Endothelial cell of umbilical vein (primary cell): Measurements from ENCODE around the gene LRRC56. TPM values are rescaled to one million over a fixed set of nuclear protein-coding genes. Genes with fewer than 3 reads are reported as not detected.

Experiments used
- BruUV-seq: library from RNA; stranded (reverse); fragments of 400-500 nt; replicated peaks from 2 replicates; lab custom pipeline; 2021; lab: Mats Ljungman, UMichigan
- CTCF ChIA-PET: fragments of 300-600, 350-600 bp; sonication (Branson Sonifier 250); formaldehyde crosslinking; loops from one replicate; lab custom pipeline; 2021; ENCODE audit warnings: antibody characterized with exemption, inconsistent platforms; lab: Charles Lee
- POLR2A ChIA-PET: fragments of 300-600, 350-600 bp; sonication (Branson Sonifier 250); formaldehyde crosslinking; loops from one replicate; lab custom pipeline; 2021; ENCODE audit warnings: antibody characterized with exemption, inconsistent platforms; lab: Charles Lee
- DNase-seq: peaks from one replicate; pipeline ENCODE4 v3.0.0-alpha.2; 2011; ENCODE audit warnings: low read depth, low spot score
- FAIRE-seq: peaks from 2 replicates; lab custom pipeline; 2011; peaks lifted over from hg19 to GRCh38; lab: Jason Lieb, UNC
- H2AFZ ChIP-seq: 2 replicates; pipeline ENCODE4 v1.6.0; 2012; ENCODE audit warnings: low read depth, low read length, control low read depth, inconsistent platforms
- H3K27ac ChIP-seq: 2 replicates; pipeline ENCODE4 v1.5.1; 2011; ENCODE audit warnings: low read depth, mild to moderate bottlenecking, control low read depth, low read length, moderate library complexity; ENCODE audit not compliant: insufficient read depth
- H3K27me3 ChIP-seq, 2 experiments: 2 replicates each; pipeline versions ENCODE4 v1.6.0 to v1.6.1; 2011; ENCODE audit warnings: low read length in 2 of 2, mixed read lengths in 1 of 2; ENCODE audit not compliant: control insufficient read depth in 2 of 2, insufficient read depth in 2 of 2
- H3K36me3 ChIP-seq, 2 experiments: 2 replicates in 1 of 2; 3 replicates in 1 of 2; pipeline ENCODE4 v1.5.1; 2011; ENCODE audit warnings: low read length in 2 of 2, mild to moderate bottlenecking in 1 of 2, moderate library complexity in 1 of 2; ENCODE audit not compliant: control insufficient read depth in 2 of 2, insufficient read depth in 2 of 2; ENCODE audit errors: extremely low read depth in 1 of 2
- H3K4me1 ChIP-seq: 3 replicates; pipeline ENCODE4 v1.5.1; 2011; ENCODE audit warnings: mild to moderate bottlenecking, low read length; ENCODE audit not compliant: control insufficient read depth, insufficient read depth; ENCODE audit errors: extremely low read depth
- H3K4me2 ChIP-seq: 2 replicates; pipeline ENCODE4 v1.6.1; 2011; ENCODE audit warnings: low read length, control low read depth, mixed read lengths; ENCODE audit not compliant: insufficient read depth
- H3K4me3 ChIP-seq, 3 experiments: fragments of 200-600 bp in 1 of 3; sonication (generic), shearing (Covaris generic) in 1 of 3; replicated peaks in 1 of 3; 2 replicates each; pipeline ENCODE4 v1.5.1; 2011 to 2016; ENCODE audit warnings: control low read depth in 3 of 3, low read length in 3 of 3, mild to moderate bottlenecking in 2 of 3, inconsistent platforms in 1 of 3, low read depth in 1 of 3, moderate library complexity in 1 of 3; ENCODE audit not compliant: insufficient read depth in 1 of 3
- H3K79me2 ChIP-seq: 2 replicates; pipeline ENCODE4 v1.6.0; 2012; ENCODE audit warnings: low read length, inconsistent platforms; ENCODE audit not compliant: control insufficient read depth, insufficient read depth
- H3K9ac ChIP-seq: replicated peaks from 2 replicates; pipeline ENCODE3; 2011; ENCODE audit warnings: low read length, control low read depth; ENCODE audit not compliant: insufficient read depth; ENCODE audit errors: extremely low read depth
- H3K9me1 ChIP-seq: replicated peaks from 3 replicates; pipeline ENCODE4 v1.6.0; 2011; ENCODE audit warnings: mild to moderate bottlenecking, low read length; ENCODE audit not compliant: control insufficient read depth, insufficient read depth; ENCODE audit errors: extremely low read depth
- H3K9me3 ChIP-seq: replicated peaks from 2 replicates; pipeline ENCODE4 v1.5.1; 2012; ENCODE audit warnings: low read length, inconsistent platforms; ENCODE audit not compliant: control insufficient read depth, insufficient read depth
- H4K20me1 ChIP-seq: replicated peaks from 2 replicates; pipeline ENCODE3; 2011; ENCODE audit warnings: mild to moderate bottlenecking, low read length; ENCODE audit not compliant: control insufficient read depth, insufficient read depth; ENCODE audit errors: extremely low read depth
- CTCF ChIP-seq, 2 donors: IDR thresholded peaks; 1 replicate in 1 of 2; 2 replicates in 1 of 2; pipeline ENCODE4 v1.5.1; 2011; ENCODE audit warnings: low read length in 2 of 2, mild to moderate bottlenecking in 2 of 2, moderate library complexity in 2 of 2, control low read depth in 1 of 2, inconsistent platforms in 1 of 2, low read depth in 1 of 2; ENCODE audit not compliant: insufficient read depth in 1 of 2; ENCODE audit errors: extremely low read depth in 1 of 2
- EZH2 ChIP-seq: IDR thresholded peaks from 2 replicates; pipeline ENCODE4 v1.6.1; 2012; ENCODE audit warnings: borderline replicate concordance, low read depth, mild to moderate bottlenecking, moderate library complexity, low read length, inconsistent platforms; ENCODE audit not compliant: severe bottlenecking
- FOS ChIP-seq: IDR thresholded peaks from 2 replicates; pipeline ENCODE4 v1.6.1; 2011; ENCODE audit warnings: mild to moderate bottlenecking, low read length, moderate library complexity, borderline replicate concordance; ENCODE audit not compliant: insufficient read depth
- GATA2 ChIP-seq: IDR thresholded peaks from 2 replicates; pipeline ENCODE4 v1.7.0; 2011; ENCODE audit warnings: low read depth, mild to moderate bottlenecking, moderate library complexity, mixed read lengths, low read length; ENCODE audit not compliant: insufficient read length, insufficient read depth
- JUN ChIP-seq: IDR thresholded peaks from 2 replicates; pipeline ENCODE4 v1.6.1; 2011; ENCODE audit warnings: borderline replicate concordance, low read depth; ENCODE audit not compliant: insufficient read length, insufficient read depth
- MAX ChIP-seq: IDR thresholded peaks from 2 replicates; pipeline ENCODE4 v1.6.1; 2011; ENCODE audit not compliant: insufficient read depth, insufficient read length
- MYC ChIP-seq: IDR thresholded peaks from one replicate; pipeline ENCODE4 v1.6.1; 2011; ENCODE audit warnings: mild to moderate bottlenecking, low read depth, low read length
- POLR2A ChIP-seq: IDR thresholded peaks from 2 replicates; pipeline ENCODE4 v1.6.1; 2012; ENCODE audit warnings: low read depth, mild to moderate bottlenecking, control low read depth, low read length
- POLR2AphosphoS5 ChIP-seq: IDR thresholded peaks from 2 replicates; pipeline ENCODE4 v1.6.1; 2012; ENCODE audit warnings: low read depth, mild to moderate bottlenecking, control low read depth, low read length, moderate library complexity; ENCODE audit not compliant: insufficient read depth
- dilution Hi-C: fragments of 300-500 bp; cut with MboI; formaldehyde crosslinking; loops from one replicate; pipeline ENCODE4 v1.15.0; 2019; ENCODE audit warnings: low sequenced_read_pairs; ENCODE audit not compliant: extremely low pct_ligation_motif_present
- intact Hi-C: fragments of 100-400 bp; cut with micrococcal nuclease; formaldehyde crosslinking; loops from one replicate; pipeline ENCODE4 v1.10.0; 2022
- polyA plus RNA-seq, 4 experiments: library from polyadenylated mRNA; depleted of rRNA in 3 of 4; stranded (reverse) in 3 of 4; unstranded in 1 of 4; fragments of >200 nt; gene quantifications; 2 replicates each; pipeline versions ENCODE4 v1.2.1 to v1.2.3, GENCODE V29; 2011 to 2012; ENCODE audit warnings: missing spikeins in 1 of 4
- total RNA-seq: library from RNA; stranded (reverse); gene quantifications from 2 replicates; pipeline ENCODE4 v1.2.3, GENCODE V29; 2021

LRRC56 gene
- total and polyA plus RNA-seq, 2 donors (not counting 3 experiments of a cell fraction or from before 2014, with no cell fraction given): 0.47 to 0.55 TPM

GRCh38 chr11:487571-488021 lies 49.7 kb upstream of the LRRC56 start:
- Histone ChIP-seq H3K4me2 (no peak overlapping the region), H3K79me2 (peaks cover 4% of the 10 kb centered on the region), H3K4me1 (no peaks in the 10 kb centered on the region), H3K9ac (no peak overlapping the region), H3K9me3 (no peaks in the 10 kb centered on the region), H3K9me1 (no peaks in the 10 kb centered on the region), H3K27ac (no peak overlapping the region), H3K36me3 (peaks cover 2 to 15% of the 10 kb centered on the region in 2 experiments), H2AFZ (no peak overlapping the region), H4K20me1 (no peaks in the 10 kb centered on the region), H3K27me3 (no peaks in the 10 kb centered on the region), H3K4me3 (no peak overlapping the region)
- DNase-seq (no peak), FAIRE-seq (no peak)
- BruUV-seq: no TSS peak
- dilution Hi-C loops (no loop called here), intact Hi-C loops (no loop called here)
- POLR2A ChIA-PET: no interaction called here
- CTCF ChIA-PET: no interaction called here
- TF ChIP-seq EZH2 (no peak), JUN (no peak), MYC (no peak), POLR2AphosphoS5 (no peak), CTCF (IDR thresholded peaks at IDR 0.05; ENCODE audit: extremely low read depth in 1 of 2, insufficient read depth in 1 of 2, low read depth in 1 of 2, low read length in 2 of 2) (no peak), MAX (no peak), FOS (no peak), GATA2 (no peak), POLR2A (no peak)
